Stomach (tissue), 9 donors: ENCODE data around the gene PTPRG. TPM values are rescaled to one million over a fixed set of nuclear protein-coding genes. Genes with fewer than 3 reads are reported as not detected.
A peak's percentile ranks its signal among the peaks of the same experiment; 100 is the strongest.

Source experiments
- DNase-seq, 2 donors: peaks; one replicate each; pipeline versions ENCODE4 v3.0.0 to v3.0.0-alpha.2; 2013 to 2019
- H3K27ac ChIP-seq, 5 donors: fragments of 200-600 bp in 4 of 5; sonication (generic) in 4 of 5; one replicate each; pipeline ENCODE4 v1.5.1; 2013 to 2019; ENCODE audit warnings: mild to moderate bottlenecking in 1 of 5, moderate library complexity in 1 of 5
- H3K27me3 ChIP-seq, 3 donors: fragments of 200-600 bp; sonication (generic); one replicate each; pipeline ENCODE4 v1.5.1; 2017 to 2019; ENCODE audit warnings: mixed run types in 1 of 3
- H3K36me3 ChIP-seq, 4 donors: fragments of 200-600 bp; sonication (generic); 1 replicate in 3 of 4; 2 replicates in 1 of 4; pipeline ENCODE4 v1.5.1; 2016 to 2019
- H3K4me1 ChIP-seq, 4 donors: fragments of 200-600 bp; sonication (generic); one replicate each; pipeline ENCODE4 v1.5.1; 2016 to 2019
- H3K4me3 ChIP-seq, 4 donors: fragments of 200-600 bp; sonication (generic) in 3 of 4; one replicate each; pipeline ENCODE4 v1.5.1; 2016 to 2019; ENCODE audit warnings: mild to moderate bottlenecking in 1 of 4
- H3K9me3 ChIP-seq, 4 donors: fragments of 200-600 bp; sonication (generic); one replicate each; pipeline ENCODE4 v1.5.1; 2016 to 2019
- CTCF ChIP-seq, 7 experiments: fragments of 450-650 bp in 4 of 7; fragments of 200-600 bp in 3 of 7; sonication (generic) in 3 of 7; IDR thresholded peaks; one replicate each; pipeline ENCODE4 v1.5.1; 2016 to 2019; ENCODE audit warnings: antibody characterized with exemption in 7 of 7, control low read depth in 2 of 7, mild to moderate bottlenecking in 1 of 7
- EP300 ChIP-seq: sonication (generic); formaldehyde crosslinking; IDR thresholded peaks from one replicate; pipeline ENCODE4 v1.6.1; 2017; ENCODE audit warnings: antibody characterized with exemption
- POLR2A ChIP-seq, 4 donors: fragments of 450-650 bp; IDR thresholded peaks; one replicate each; pipeline ENCODE4 v1.6.1; 2016; ENCODE audit warnings: antibody characterized with exemption in 4 of 4, control low read depth in 2 of 4, mild to moderate bottlenecking in 1 of 4, moderate library complexity in 1 of 4
- POLR2AphosphoS5 ChIP-seq, 3 donors: sonication (generic); formaldehyde crosslinking; IDR thresholded peaks; one replicate each; pipeline ENCODE4 v1.6.1; 2016; ENCODE audit warnings: antibody characterized with exemption in 3 of 3
- WGBS, 5 donors: extraction: QIAGEN DNeasy Blood & Tissue Kit in 3 of 5; methylation state at CpG; one replicate each; pipeline versions ENCODE4 v1.1.5 to v1.1.7; 2013 to 2018; 5-methylcytosine and 5-hydroxymethylcytosine counted together
- intact Hi-C: fragments of 100-400 bp; cut with DNase I; formaldehyde crosslinking; loops from one replicate; pipeline ENCODE4 v1.15.1; 2023; ENCODE audit warnings: low total_unique reads
- polyA plus RNA-seq, 3 donors: library from polyadenylated mRNA; stranded (reverse); fragments of 200-250 nt; gene quantifications; one replicate each; pipeline ENCODE4 v1.2.3, GENCODE V29; 2013
- total RNA-seq, 5 donors: library from RNA; depleted of rRNA; stranded (reverse); fragments of >200 nt; gene quantifications; one replicate each; pipeline versions ENCODE4 v1.1.0 to v1.2.3, GENCODE V29; 2014 to 2016
- donor health status: healthy with polysubstance abuse.
- donor health status: Bipolar disorder and iron deficiency.
- donor health status: healthy.

PTPRG gene
- total and polyA plus RNA-seq, 8 donors, result 2.4 to 96.0 (median 22.0) TPM

GRCh38 chr3:61589856-61590255 is 28.5 kb downstream of the PTPRG start:
- no peaks in the 10 kb centered on the region for H3K36me3 ChIP-seq
- 87 to 95% (median 90%) methylated on average over 5 of the region's 5 CpGs for WGBS, 5 donors
- no peaks in the 10 kb centered on the region for H3K27me3 ChIP-seq
- intact Hi-C loops, result no loop called here
- TF ChIP-seq CTCF (IDR thresholded peaks at IDR 0.05) (no peak), EP300 (no peak), POLR2AphosphoS5 (IDR thresholded peaks at IDR 0.05) (no peak), POLR2A (IDR thresholded peaks at IDR 0.05) (no peak)
- no peak for DNase-seq
- no peak overlapping the region for H3K4me3 ChIP-seq
- H3K9me3 ChIP-seq, result no peaks in the 10 kb centered on the region
- H3K4me1 ChIP-seq, result peaks cover 0 to 16% (median 6%) of the 10 kb centered on the region in 4 donors
- H3K27ac ChIP-seq, result no peak overlapping the region

GRCh38 chr3:61591300-61591699 is 29.9 kb downstream of the PTPRG start:
- intact Hi-C loops, result no loop called here
- TF ChIP-seq EP300 (no peak), CTCF (IDR thresholded peaks at IDR 0.05) (no peak), POLR2AphosphoS5 (IDR thresholded peaks at IDR 0.05) (no peak)
- Histone ChIP-seq H3K27ac (no peak overlapping the region), H3K4me3 (no peak overlapping the region), H3K9me3 (no peaks in the 10 kb centered on the region), H3K4me1 (peaks cover 0 to 25% (median 6%) of the 10 kb centered on the region in 4 donors), H3K36me3 (no peaks in the 10 kb centered on the region), H3K27me3 (no peaks in the 10 kb centered on the region)
- DNase-seq, result no peak

GRCh38 chr3:61593446-61594029 is 32.2 kb downstream of the PTPRG start:
- no peak overlapping the region for H3K27ac ChIP-seq
- WGBS, 5 donors, result 64 to 78% (median 71%) methylated on average over 4 of the region's 4 CpGs
- DNase-seq, result no peak
- intact Hi-C loops, result no loop called here
- no peaks in the 10 kb centered on the region for H3K36me3 ChIP-seq
- TF ChIP-seq POLR2AphosphoS5 (IDR thresholded peaks at IDR 0.05) (no peak), POLR2A (IDR thresholded peaks at IDR 0.05) (no peak), CTCF (IDR thresholded peaks at IDR 0.05) (no peak), EP300 (no peak)
- no peaks in the 10 kb centered on the region for H3K27me3 ChIP-seq
- H3K4me3 ChIP-seq, result no peak overlapping the region
- peaks cover 0 to 25% (median 6%) of the 10 kb centered on the region in 4 donors for H3K4me1 ChIP-seq
- no peaks in the 10 kb centered on the region for H3K9me3 ChIP-seq

- Histone ChIP-seq H3K36me3 (no peaks in the 10 kb centered on the region), H3K4me3 (no peak overlapping the region), H3K4me1 (peaks cover 0 to 25% (median 6%) of the 10 kb centered on the region in 4 donors), H3K9me3 (no peaks in the 10 kb centered on the region), H3K27ac (peak overlapping the region in 2 of 5 donors; percentile 15 to 22), H3K27me3 (no peaks in the 10 kb centered on the region)
- TF ChIP-seq POLR2A (IDR thresholded peaks at IDR 0.05) (no peak), POLR2AphosphoS5 (IDR thresholded peaks at IDR 0.05) (no peak), EP300 (no peak), CTCF (IDR thresholded peaks at IDR 0.05) (no peak)
- 67 to 78% (median 70%) methylated on average over 12 of the region's 12 CpGs for WGBS, 5 donors
- intact Hi-C loops, result no loop called here
- no peak for DNase-seq
Observed at GRCh38 chr3:61594144-61594963, 33.0 kb downstream of the PTPRG start.
